ENCODE data around the gene ZFAND3.

The ZFAND3 gene

DNA sequence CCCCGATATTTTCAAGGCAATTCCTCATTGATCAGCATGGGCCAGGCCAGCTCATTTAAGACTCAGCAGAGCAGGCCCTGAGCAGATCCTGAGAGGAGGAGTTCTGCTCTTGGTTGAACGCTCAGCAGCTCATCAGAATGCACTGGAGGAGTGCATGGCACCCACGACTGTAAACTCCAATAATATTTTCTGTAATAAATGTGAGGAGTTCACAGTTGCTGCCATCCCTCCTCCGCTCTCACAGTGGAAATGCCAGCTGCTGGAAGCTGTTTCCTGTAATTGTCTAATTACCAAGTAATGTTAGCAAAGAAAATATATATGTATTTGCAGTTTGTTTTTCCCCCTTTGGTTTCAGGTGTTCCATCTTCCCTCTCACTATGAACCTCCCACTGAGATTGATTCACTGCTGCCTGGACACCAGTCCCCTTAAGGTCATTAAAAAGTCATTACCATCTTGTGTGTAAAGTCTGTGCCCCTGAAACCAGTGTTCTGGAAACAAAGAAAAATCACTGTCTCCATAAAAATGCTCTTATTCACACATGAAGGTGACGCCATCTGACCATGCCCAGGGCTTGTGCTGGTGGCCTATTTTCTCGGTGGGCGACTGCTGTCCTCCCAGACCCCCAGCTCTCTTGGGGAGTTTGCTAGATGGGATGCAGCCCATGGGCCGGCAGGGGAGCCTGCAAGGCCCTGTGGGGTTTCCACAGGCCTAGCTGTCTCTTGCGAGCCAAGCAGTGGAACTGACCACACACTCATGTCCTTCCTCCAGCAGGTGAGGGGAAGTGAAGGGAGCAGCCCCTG lies 374.2 kb downstream of the ZFAND3 start:
- FAIRE-seq, result no peak

DNA sequence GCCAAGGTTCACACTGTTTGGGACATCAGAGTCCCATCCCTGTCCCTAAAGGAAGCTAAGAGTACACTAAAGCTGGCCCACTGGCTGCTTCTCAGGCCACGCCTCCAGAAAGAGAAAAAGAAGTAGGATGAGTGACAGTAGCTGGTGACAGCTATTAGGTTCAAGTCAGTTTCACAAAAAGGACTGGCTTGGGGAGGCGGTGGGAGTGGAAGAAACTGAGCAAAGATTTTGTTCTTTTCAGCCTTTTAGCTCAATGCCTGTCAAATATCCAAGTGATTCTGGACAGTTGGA lies 374.7 kb downstream of the ZFAND3 start:
- no peak for FAIRE-seq

DNA sequence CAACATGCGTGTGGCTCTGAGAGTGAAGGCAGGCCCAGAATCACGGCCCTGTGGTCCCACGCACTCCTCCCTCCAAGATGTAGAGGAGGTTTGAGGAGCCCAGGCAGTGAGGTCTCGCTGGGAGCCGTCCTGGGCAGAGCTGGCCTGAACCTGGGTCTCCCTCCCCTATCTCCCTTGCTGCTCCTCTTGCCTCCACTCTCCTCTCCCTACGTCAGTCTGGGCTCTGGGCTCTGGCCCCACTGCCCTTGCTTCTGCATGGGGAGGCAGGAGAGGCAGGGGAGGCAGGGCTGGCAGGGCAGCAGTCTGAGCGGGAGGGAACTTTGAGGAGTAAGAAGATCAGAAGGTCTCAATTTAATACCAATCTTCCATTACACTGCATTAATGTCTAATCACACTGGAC lies 375.1 kb downstream of the ZFAND3 start:
- no peak for FAIRE-seq

DNA sequence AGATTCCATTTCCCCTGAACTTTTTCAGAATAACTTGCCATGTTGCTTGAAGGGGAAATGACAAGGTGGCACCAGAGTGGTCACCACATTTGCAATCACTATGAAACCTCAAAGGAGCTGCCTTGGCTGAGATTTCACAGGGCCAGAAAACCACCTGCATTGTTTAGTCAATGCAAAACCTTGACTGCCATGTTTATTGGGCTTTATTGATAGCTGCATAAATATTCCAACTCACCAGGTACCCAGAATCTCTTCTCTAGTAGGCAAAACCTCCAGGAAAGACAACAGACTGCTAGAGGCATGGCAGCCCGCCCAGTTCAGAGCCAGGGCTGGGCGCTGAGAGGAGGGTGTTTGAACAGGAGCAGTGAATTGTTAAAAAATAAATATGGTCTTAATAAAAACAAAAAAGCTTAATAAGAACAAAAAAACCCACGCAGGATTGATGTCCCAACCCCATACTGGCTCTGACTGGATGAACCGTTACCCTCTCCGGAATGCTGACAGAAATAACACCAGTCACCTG lies 375.6 kb downstream of the ZFAND3 start:
- FAIRE-seq, result no peak

DNA sequence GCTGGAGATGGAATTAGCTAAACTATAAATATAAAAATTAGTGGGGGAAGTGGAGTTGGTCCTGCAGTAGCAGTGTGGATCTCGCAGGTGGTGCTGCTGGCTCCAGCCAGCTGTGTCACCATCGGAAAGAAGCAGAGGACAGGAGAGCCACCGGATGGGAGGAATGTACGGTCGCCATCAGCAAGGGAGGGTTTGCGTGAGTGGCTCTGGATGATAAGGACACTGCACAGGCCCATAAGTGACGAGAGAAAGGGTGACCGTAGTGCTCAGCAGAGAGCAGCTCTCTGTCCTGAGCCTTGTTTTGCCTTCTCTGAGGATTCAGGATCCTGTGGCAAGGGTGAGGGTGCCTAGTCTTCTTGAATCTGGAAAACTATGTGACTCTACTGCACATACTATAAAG lies 378.7 kb downstream of the ZFAND3 start:
- FAIRE-seq, result no peak

Measured in endometrium (tissue), 2 donors.